PC-9 (cell line): ENCODE data around the gene JAG2. TPM values are rescaled to one million over a fixed set of nuclear protein-coding genes. Genes with fewer than 3 reads are reported as not detected.

Experiments
- BruUV-seq: library from RNA; stranded (reverse); fragments of 400-500 nt; replicated peaks from 2 replicates; lab custom pipeline; 2021; lab: Mats Ljungman, UMichigan
- CTCF ChIA-PET: fragments of 300-600 bp; sonication (Branson Sonifier 250); formaldehyde crosslinking; loops from one replicate; lab custom pipeline; 2022; ENCODE audit warnings: antibody characterized with exemption; lab: Charles Lee
- POLR2A ChIA-PET: fragments of 300-600 bp; sonication (Branson Sonifier 250); formaldehyde crosslinking; loops from one replicate; lab custom pipeline; 2022; ENCODE audit warnings: antibody characterized with exemption; ENCODE audit not compliant: unreplicated experiment; lab: Charles Lee
- DNase-seq, 2 experiments: peaks; one replicate each; pipeline versions ENCODE4 v3.0.0 to v3.0.0-alpha.2; 2015 to 2022; ENCODE audit warnings: mixed read lengths in 1 of 2
- H2AFZ ChIP-seq: fragments of 200-600 bp; sonication (generic); 2 replicates; pipeline ENCODE4 v1.8.1; 2017; ENCODE audit warnings: antibody characterized with exemption
- H3F3A ChIP-seq: fragments of 200-600 bp; sonication (generic); 2 replicates; pipeline ENCODE4 v1.8.1; 2017; ENCODE audit warnings: antibody characterized with exemption, mild to moderate bottlenecking, low read depth; ENCODE audit not compliant: insufficient read depth
- H3K27ac ChIP-seq: fragments of 200-600 bp; sonication (generic); 2 replicates; pipeline ENCODE4 v1.6.1; 2016; ENCODE audit warnings: mixed run types
- H3K27me3 ChIP-seq: fragments of 200-600 bp; sonication (generic); 2 replicates; pipeline ENCODE4 v1.6.1; 2016; ENCODE audit warnings: low read depth, mixed run types; ENCODE audit not compliant: insufficient read depth
- H3K36me3 ChIP-seq: fragments of 200-600 bp; sonication (generic); 2 replicates; pipeline ENCODE4 v1.6.1; 2016; ENCODE audit warnings: low read depth, mixed run types
- H3K4me1 ChIP-seq: fragments of 200-600 bp; sonication (generic); replicated peaks from 2 replicates; pipeline ENCODE4 v1.6.1; 2016; ENCODE audit warnings: mixed run types; ENCODE audit not compliant: insufficient read depth
- H3K4me2 ChIP-seq: fragments of 200-600 bp; sonication (generic); 2 replicates; pipeline ENCODE4 v1.6.1; 2017; ENCODE audit warnings: mixed run types
- H3K4me3 ChIP-seq: fragments of 200-600 bp; sonication (generic); 2 replicates; pipeline ENCODE4 v1.6.1; 2016; ENCODE audit warnings: mixed run types
- H3K79me2 ChIP-seq: fragments of 200-600 bp; sonication (generic); 2 replicates; pipeline ENCODE4 v1.6.1; 2017; ENCODE audit warnings: low read depth, mixed run types
- H3K9me2 ChIP-seq: fragments of 200-600 bp; sonication (generic); 2 replicates; pipeline ENCODE4 v1.8.1; 2017; ENCODE audit warnings: mild to moderate bottlenecking; ENCODE audit not compliant: insufficient read depth
- H3K9me3 ChIP-seq: fragments of 200-600 bp; sonication (generic); 2 replicates; pipeline ENCODE4 v1.8.1; 2016; ENCODE audit warnings: low read depth; ENCODE audit not compliant: insufficient read depth
- H4K20me1 ChIP-seq: fragments of 200-600 bp; sonication (generic); 2 replicates; pipeline ENCODE4 v1.8.1; 2017; ENCODE audit not compliant: insufficient read depth
- CTCF ChIP-seq: fragments of 200-600 bp; sonication (generic); conservative IDR thresholded peaks from 2 replicates; pipeline ENCODE4 v1.6.1; 2017; ENCODE audit warnings: mixed run types, antibody characterized with exemption, mild to moderate bottlenecking, moderate library complexity
- EZH2 ChIP-seq: fragments of 200-600 bp; sonication (generic); IDR thresholded peaks from 2 replicates; pipeline ENCODE4 v1.8.0; 2017; ENCODE audit warnings: antibody characterized with exemption, low read depth
- intact Hi-C: fragments of 100-400 bp; cut with micrococcal nuclease; formaldehyde crosslinking; loops from one replicate; pipeline ENCODE4 v1.10.0; 2022; ENCODE audit not compliant: unreplicated experiment
- total RNA-seq: library from RNA; stranded (reverse); gene quantifications from 2 replicates; pipeline ENCODE4 v1.2.3, GENCODE V29; 2021

JAG2 gene
- total RNA-seq, 1 experiment from 2014 or later: 17.8 TPM

DNA sequence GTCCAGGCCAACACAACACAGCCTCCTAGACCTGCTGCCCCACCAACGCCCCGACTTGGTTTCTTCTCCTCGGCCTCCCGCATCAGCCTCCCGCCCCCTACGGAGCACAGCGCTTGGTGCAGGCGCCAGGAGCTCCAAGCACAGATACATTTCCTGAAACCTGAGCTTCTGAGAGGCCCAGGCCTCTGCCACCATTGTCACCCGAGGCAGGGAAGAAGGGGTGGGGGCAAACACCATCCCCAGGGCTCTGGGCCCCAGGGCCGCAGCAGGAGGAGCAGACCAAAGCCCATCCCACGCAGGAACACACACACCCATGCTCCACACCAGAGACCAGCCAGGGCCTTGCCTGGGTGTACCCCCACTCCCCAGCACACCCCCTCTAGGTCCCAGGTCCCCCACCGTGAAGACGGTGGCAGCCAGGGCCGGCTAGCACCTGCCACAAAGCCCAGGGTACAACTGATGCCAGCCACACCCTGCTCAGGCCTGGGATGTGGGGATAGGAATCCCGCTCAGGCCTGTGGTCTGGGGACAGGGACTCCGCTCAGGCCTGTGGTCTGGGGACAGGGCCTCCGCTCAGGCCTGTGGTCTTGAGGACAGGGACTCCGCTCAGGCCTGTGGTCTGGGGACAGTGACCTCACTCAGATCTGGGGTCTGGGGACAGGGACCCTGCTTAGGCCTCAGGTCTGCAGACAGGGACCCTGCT lies 5.4 kb downstream of the JAG2 start:
- CTCF ChIA-PET: interaction anchor here (0.5 kb wide), 1 partner anchor 180 kb away, joined by 7 read pairs; no protein-coding TSS in a partner anchor
- Histone ChIP-seq H4K20me1 (peaks cover 22% of the 10 kb centered on the region), H3K36me3 (no peaks in the 10 kb centered on the region), H3K9me3 (no peaks in the 10 kb centered on the region), H3K4me1 (peaks cover 28% of the 10 kb centered on the region), H3K9me2 (no peaks in the 10 kb centered on the region), H3K27ac (no peak overlapping the region), H3K4me3 (no peak overlapping the region), H3F3A (no peaks in the 10 kb centered on the region), H3K27me3 (no peaks in the 10 kb centered on the region), H3K4me2 (no peak overlapping the region), H3K79me2 (peaks cover 27% of the 10 kb centered on the region), H2AFZ (no peak overlapping the region)
- intact Hi-C loops: no loop called here
- POLR2A ChIA-PET: no interaction called here
- no peak for TF ChIP-seq EZH2
- TF ChIP-seq CTCF: no peak
- DNase-seq: no peak
- no TSS peak for BruUV-seq

DNA sequence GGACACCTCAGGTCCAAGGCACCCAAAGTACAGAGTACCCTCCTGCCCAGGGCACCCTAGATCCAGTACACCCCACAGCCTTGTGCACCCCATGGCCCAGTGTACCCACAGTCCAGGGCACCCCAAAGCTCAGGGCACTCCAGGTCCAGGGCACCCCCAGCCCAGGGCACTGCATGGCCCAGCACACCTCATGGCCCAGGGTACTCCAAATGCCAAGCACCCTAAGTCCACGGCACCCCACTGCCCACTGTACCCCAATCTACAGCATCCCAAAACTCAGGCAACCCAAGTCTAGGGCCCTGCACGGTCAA lies 6.0 kb downstream of the JAG2 start:
- H2AFZ ChIP-seq: no peak overlapping the region
- H3K27me3 ChIP-seq: no peaks in the 10 kb centered on the region
- TF ChIP-seq EZH2: no peak
- no peak for TF ChIP-seq CTCF
- H3K36me3 ChIP-seq: no peaks in the 10 kb centered on the region
- POLR2A ChIA-PET: no interaction called here
- H3K9me2 ChIP-seq: no peaks in the 10 kb centered on the region
- no peaks in the 10 kb centered on the region for H3K9me3 ChIP-seq
- CTCF ChIA-PET: no interaction called here
- no peak overlapping the region for H3K4me2 ChIP-seq
- no peak for DNase-seq
- peaks cover 27% of the 10 kb centered on the region for H3K79me2 ChIP-seq
- H3K4me1 ChIP-seq: peaks cover 28% of the 10 kb centered on the region
- BruUV-seq: no TSS peak
- peaks cover 22% of the 10 kb centered on the region for H4K20me1 ChIP-seq
- no peak overlapping the region for H3K27ac ChIP-seq
- no peaks in the 10 kb centered on the region for H3F3A ChIP-seq
- intact Hi-C loops: no loop called here
- H3K4me3 ChIP-seq: no peak overlapping the region

GRCh38 chr14:105161964-105162668 lies 6.5 kb downstream of the JAG2 start:
- Histone ChIP-seq H3K79me2 (peaks cover 27% of the 10 kb centered on the region), H3K9me2 (no peaks in the 10 kb centered on the region), H3F3A (no peaks in the 10 kb centered on the region), H3K4me1 (peaks cover 27% of the 10 kb centered on the region), H3K27me3 (no peaks in the 10 kb centered on the region), H3K4me2 (no peak overlapping the region), H2AFZ (no peak overlapping the region), H3K4me3 (no peak overlapping the region), H3K36me3 (no peaks in the 10 kb centered on the region), H4K20me1 (peaks cover 27% of the 10 kb centered on the region), H3K27ac (no peak overlapping the region), H3K9me3 (no peaks in the 10 kb centered on the region)
- no TSS peak for BruUV-seq
- DNase-seq: no peak
- ChIA-PET POLR2A (no interaction called here), CTCF (no interaction called here)
- intact Hi-C loops: no loop called here
- no peak for TF ChIP-seq EZH2
- no peak for TF ChIP-seq CTCF
